Calu3 (cell line): ENCODE results near the gene BOD1. TPM values are rescaled to one million over a fixed set of nuclear protein-coding genes. Genes with fewer than 3 reads are reported as not detected.

ENCODE experiments used
- BruUV-seq: library from RNA; stranded (reverse); fragments of 400-500 nt; replicated peaks from 2 replicates; lab custom pipeline; 2021; lab: Mats Ljungman, UMichigan
- CTCF ChIA-PET: fragments of 300-600 bp; sonication (Branson Sonifier 250); formaldehyde crosslinking; loops from one replicate; lab custom pipeline; 2022; ENCODE audit warnings: antibody characterized with exemption; lab: Charles Lee
- DNase-seq: peaks from one replicate; pipeline ENCODE4 v3.0.0; 2022
- H3K27ac Mint-ChIP-seq: one replicate; pipeline ENCODE4 v1.8.0; 2022; ENCODE audit warnings: mixed read lengths; ENCODE audit not compliant: unreplicated experiment
- H3K27me3 Mint-ChIP-seq: one replicate; pipeline ENCODE4 v1.8.0; 2022; ENCODE audit warnings: mixed read lengths; ENCODE audit not compliant: unreplicated experiment
- H3K36me3 Mint-ChIP-seq: one replicate; pipeline ENCODE4 v1.8.0; 2022; ENCODE audit warnings: mild to moderate bottlenecking, moderate library complexity, mixed read lengths; ENCODE audit not compliant: insufficient read depth, unreplicated experiment
- H3K4me1 Mint-ChIP-seq: one replicate; pipeline ENCODE4 v1.8.0; 2022; ENCODE audit warnings: mild to moderate bottlenecking, low read depth, mixed read lengths; ENCODE audit not compliant: unreplicated experiment
- H3K4me3 Mint-ChIP-seq: one replicate; pipeline ENCODE4 v1.8.0; 2022; ENCODE audit warnings: mild to moderate bottlenecking, low read depth, moderate library complexity, mixed read lengths; ENCODE audit not compliant: unreplicated experiment
- H3K9me3 Mint-ChIP-seq: one replicate; pipeline ENCODE4 v1.8.0; 2022; ENCODE audit warnings: low read depth, mixed read lengths; ENCODE audit not compliant: unreplicated experiment
- CTCF ChIP-seq: fragments of 200-600 bp; IDR thresholded peaks from one replicate; pipeline ENCODE4 v1.8.0; 2022; ENCODE audit warnings: antibody characterized with exemption; ENCODE audit not compliant: unreplicated experiment
- intact Hi-C: fragments of 100-400 bp; cut with micrococcal nuclease; formaldehyde crosslinking; loops from one replicate; pipeline ENCODE4 v1.10.0; 2022; ENCODE audit not compliant: unreplicated experiment
- total RNA-seq: library from RNA; stranded (reverse); gene quantifications from 2 replicates; pipeline ENCODE4 v1.2.3, GENCODE V29; 2022

The BOD1 gene
- total RNA-seq, 1 experiment from 2014 or later, result 92.8 TPM

- Mint-ChIP-seq H3K36me3 (no peaks in the 10 kb centered on the region), H3K27me3 (peaks cover 34% of the 10 kb centered on the region), H3K4me3 (no peak overlapping the region), H3K4me1 (no peaks in the 10 kb centered on the region), H3K9me3 (peaks cover 14% of the 10 kb centered on the region), H3K27ac (no peak overlapping the region)
- CTCF ChIA-PET, result no interaction called here
- no peak for DNase-seq
- no peak for TF ChIP-seq CTCF
- intact Hi-C loops, result no loop called here
- no TSS peak for BruUV-seq
Observed at GRCh38 chr5:173562451-173562850, 54.0 kb downstream of the BOD1 start.
